HK-2 (cell line): Measurements from ENCODE around the gene DMKN.
"Not testable (repeated sequence)": the region's sequence is repeated elsewhere in the genome, so short reads cannot be mapped to it uniquely, and the experiment has no call there.

Experiments used
- DNase-seq: peaks from one replicate; pipeline ENCODE4 v3.0.0-alpha.2; 2018; ENCODE audit not compliant: unreplicated experiment

DMKN gene

DNA sequence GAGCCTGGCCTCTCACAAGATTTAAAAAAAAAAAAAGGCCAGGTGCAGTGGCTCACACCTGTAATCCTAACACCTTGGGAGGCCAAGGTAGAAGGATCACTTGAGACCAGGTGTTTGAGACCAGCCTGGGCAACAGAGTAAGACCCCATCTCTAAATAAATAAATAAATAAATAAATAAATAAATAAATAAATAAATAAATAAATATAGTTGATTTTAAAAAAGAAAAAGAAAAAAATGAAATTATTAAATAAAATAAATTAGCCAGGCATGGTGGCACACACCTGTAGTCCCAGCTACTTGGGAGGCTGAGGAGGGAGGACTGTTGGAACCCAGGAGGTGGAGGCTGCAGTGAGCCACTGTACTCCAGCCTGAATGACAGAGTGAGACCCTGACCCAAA is 51.7 kb downstream of the DMKN start:
- DNase-seq: not testable (repeated sequence)

DNA sequence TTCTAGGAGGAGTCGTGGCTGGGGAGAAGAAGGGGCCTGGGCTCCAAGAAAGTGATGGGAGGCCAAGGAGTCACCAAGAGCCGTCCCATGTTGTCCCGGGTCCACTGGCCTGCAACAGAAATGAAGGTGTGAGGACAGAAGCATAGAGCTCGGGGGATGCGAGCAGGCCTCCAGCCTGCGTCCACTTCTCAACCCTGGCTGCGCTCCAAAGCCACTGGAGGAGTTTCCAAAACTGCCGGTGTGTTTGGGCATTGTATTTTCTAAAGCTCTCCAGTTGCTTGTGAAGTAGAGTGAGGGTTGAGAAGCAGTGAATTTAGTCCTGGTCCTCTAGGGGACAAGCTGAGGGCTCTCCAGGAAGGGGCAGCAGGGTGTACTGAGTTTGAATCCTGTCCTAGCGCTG is 52.4 kb downstream of the DMKN start:
- no peak for DNase-seq

DNA sequence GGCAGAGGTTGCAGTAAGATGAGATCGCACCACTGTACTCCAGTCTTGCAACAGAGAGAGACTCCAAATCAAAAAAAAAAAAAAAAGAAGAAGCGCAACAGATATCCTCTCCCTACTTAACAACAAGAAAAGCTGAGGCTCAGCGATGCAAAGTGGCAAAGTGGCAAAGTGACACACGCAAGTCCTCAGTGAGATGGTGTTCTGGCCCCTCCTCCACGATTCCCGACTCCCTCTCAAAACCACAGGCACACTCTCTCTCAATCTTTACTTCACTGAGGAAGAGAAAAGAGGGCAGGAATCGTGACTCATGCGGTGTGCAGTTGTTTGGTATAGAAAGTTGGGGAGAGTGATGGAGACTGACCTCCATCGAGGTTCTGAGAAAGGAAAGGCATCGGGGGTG is 52.8 kb downstream of the DMKN start:
- DNase-seq: no peak

DNA sequence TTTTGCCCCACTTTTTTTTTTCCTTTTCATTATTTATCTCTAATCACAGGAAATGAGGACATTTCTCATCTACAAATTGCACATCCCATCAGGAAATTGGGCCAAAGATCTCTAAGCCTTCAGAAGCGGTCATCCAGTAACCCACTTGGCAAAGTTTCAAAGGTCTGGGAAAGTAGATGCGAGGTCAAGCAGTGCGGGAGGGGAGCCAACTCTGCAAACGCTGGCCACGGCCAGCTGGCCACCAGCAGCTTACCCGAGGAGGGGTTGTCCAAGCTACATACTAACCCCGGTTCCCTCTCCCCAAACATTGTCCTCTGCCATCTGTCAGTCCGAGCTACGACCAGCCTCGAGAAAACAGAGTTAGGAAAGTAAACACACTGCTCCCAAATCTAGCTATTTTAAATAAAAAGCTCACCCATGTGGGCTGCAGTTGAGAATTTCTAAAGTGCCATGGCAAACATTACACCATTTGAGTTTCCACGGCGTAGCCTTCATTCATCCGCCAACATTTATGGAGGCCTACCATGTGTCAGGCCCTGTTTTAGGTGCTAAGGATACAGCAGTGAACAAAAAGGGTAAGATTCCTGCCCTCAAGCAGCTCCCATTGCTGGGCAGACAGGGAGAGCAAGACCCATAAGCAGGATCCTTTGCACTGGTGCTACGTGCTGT is 53.9 kb downstream of the DMKN start:
- DNase-seq: no peak

DNA sequence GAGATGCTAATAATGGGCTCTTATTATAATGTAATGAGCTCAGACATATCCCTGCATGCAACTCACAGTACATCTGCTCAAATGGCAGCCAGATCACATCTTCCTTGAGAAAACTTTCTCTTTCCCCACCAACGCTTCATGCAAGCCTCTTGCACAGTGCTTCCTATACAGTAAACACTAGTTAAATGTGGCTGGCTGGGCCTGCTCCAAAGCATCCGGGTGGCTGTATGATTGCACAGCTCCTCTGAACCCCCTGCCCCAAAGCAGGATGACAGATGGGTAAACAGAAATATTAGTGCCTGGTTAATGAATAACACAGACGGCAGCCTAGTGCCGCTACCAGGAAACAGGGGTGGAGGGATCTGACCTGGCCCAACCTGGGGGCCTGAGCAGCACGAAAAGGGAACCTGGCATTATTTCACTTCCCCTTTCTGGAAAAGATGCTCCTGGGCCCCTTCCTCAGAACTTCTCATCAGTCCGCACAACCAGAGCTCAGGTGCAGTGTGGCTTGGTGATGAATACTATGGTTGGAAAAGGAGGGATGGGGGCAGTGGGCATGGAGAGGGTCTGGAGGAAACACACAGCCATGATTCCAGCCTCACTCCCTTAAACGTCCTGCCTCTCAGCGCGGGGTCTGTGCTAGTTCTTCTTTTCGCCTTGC is 54.6 kb downstream of the DMKN start:
- DNase-seq: no peak

DNA sequence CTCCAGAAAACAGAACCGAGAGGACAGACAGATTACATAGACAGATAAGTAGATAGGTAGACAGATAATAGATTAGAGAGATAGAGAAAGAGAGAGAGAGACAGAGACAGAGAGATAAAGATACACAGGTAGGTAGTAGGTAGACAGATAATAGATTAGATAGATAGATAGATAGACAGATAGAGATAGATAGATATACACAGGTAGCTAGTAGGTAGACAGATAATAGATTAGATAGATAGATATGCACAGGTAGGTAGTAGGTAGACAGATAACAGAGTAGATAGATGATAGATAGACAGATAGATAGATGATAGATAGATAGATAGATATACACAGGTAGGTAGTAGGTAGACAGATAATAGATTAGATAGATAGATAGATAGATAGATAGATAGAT is 55.3 kb downstream of the DMKN start:
- no peak for DNase-seq

DNA sequence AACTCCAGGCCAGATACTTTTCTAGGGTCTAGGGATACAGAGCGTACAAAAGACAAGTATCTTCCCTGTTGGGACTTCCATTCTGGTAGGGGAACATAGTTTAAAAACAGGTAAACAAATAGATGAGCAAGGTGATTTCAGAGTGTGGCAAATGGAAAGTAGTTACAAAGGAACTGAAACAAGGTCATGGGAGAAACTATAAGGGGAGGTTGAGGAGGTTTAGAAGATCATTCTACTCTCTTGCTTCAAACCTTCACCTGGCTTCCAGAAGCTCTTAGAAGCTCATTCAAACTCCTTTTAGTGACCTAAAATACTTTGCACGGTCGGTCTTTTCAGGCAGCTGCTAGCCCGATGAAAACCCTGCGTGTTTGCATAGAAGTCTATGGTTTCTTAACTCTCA is 56.3 kb downstream of the DMKN start:
- DNase-seq: no peak

DNA sequence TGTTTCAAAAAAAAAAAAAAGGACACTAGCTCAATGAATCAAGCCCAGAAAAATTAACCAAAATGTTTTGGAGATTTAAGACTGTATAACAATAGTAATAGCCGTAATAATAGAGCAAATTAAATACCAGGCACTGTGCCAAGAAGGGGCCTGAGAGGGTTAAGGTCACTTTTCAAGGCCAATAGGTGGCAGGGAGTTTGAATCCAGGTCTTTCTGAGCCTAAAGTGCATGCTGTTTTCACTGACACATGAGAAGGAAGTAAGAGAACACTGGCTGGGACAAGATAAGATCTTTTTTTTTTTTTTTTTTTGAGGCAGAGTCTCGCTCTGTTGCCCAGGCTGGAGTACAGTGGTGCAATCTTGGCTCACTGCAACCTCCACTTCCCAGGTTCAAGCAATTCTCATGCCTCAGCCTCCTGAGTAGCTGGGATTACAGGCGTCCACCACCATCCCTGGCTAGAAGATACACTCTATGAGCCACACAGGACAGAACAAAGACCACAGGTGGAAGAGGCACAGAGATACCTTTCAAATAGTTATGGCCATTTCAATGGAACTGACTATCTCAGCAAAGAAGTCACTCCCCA is 57.7 kb downstream of the DMKN start:
- no peak for DNase-seq

DNA sequence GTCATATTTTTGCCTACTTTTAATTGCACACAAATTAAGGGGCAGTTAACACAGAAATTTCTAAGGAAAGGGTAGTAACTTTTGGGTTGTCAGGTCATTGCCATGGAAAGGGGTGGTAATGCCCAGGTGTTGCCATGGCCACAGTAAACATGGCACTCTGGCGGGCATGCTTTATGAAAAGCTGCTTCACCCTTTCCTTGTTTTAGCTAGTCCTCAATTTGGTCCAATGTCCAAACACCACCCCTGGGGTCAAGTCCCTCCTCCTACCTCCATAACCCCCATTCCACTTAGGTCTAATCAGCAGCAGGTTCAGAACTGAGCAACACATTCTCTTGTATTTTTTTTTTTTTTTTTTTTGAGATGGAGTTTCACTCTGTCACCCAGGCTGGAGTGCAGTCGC is 58.8 kb downstream of the DMKN start:
- no peak for DNase-seq

DNA sequence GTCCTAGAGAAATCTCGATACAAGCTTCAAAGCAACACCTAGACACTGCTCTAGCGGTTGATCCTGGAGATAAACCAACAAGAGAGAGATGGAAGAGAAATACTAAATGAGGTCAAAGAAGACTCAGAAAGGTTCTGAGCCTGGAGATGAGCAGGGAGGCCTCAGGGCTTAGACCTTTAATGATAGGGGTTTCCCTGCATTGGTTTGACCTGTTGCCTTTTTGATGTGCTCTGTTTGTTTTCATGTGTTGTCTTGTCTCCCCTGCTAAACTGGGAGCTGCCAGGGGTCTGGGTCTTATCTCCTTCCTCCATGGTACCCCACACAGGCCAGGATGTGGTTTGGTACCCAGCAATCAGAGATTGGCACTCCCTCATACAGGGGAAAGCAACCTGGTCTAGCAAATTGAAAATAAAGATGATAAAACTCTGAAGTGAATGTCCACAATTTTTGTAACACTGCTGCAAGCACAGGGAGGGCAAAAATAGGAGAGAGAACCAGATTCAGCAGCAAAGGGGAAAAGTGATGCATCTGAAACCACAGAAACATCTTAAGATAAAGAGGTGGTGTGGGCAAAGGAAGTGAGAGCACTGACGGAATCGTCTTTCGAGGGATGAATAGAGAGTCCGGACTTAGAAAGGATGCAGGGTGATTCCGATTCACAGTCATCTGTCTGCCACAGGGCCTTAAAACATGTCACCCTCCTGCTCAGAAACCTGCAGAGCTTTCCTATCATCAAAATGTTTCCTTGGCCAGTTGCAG is 61.9 kb downstream of the DMKN start:
- no peak for DNase-seq

DNA sequence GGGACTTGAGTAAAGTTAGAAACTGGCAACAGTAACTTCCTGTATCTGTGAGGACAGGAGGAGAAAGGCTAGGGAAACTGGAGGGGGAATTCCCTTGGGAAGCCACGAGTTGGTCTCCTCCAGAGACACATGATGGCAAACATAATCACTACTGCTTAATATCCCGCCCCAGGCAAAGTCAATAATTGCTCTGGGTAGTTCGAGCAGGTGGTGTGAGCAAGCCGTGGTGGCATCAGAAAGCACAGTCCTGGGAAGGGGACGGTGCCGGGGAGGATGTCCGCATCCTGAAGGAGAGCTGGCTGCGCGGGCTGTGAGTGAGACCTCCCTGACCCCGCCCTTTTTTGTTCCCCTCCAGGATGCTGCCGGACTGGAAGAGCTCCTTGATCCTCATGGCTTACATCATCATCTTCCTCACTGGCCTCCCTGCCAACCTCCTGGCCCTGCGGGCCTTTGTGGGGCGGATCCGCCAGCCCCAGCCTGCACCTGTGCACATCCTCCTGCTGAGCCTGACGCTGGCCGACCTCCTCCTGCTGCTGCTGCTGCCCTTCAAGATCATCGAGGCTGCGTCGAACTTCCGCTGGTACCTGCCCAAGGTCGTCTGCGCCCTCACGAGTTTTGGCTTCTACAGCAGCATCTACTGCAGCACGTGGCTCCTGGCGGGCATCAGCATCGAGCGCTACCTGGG is 63.9 kb downstream of the DMKN start:
- no peak for DNase-seq

DNA sequence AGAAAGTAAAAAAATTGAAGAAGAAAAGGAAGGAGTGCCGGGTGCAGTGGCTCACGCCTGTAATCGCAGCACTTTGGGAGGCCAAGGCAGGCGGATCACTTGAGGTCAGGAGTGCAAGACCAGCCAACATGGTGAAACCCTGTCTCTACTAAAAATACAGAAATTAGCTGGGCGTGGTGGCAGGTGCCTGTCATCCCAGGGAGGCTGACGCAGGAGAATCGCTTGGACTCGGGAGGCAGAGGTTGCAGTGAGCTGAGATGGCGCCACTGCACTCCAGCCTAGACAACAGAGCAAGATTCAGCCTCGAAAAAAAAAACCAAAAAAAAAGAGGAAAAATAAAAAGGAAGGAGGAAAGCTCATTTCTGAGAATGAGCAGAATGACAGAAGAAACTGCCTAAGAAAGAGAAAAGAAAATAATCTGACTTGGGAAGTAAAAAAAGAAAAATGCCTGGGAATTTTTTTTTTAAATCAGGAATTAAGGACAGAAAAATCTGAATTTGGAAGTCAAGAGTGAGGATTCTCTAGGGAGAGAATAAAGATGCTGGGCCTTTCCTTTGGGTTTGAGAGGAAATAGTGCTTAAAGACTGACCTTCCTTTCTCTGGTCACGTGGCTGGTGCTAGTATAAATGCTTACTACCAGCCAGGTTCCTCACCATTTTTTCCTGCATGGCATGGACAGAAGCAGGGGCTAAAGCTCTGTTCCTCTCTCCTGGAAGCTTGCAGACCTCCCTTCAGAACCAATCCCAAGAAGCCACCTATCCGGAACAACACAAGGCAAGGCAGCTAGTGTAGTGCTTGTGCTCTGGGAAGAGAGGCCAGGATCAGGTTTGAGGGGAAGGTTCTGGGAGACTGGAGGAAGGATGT is 65.6 kb downstream of the DMKN start, which contains the start of gene FFAR2:
Gene FFAR2 (plus strand): TSS at position 652 of the 864 bp plus-strand sequence. CDS start 1,458 bp downstream, outside the sequence.
- no peak for DNase-seq
